Coronary artery (tissue), 2 donors: ENCODE results near the gene CDHR2.

ENCODE experiments used
- DNase-seq: peaks from one replicate; pipeline ENCODE4 v3.0.0-alpha.2; 2017; ENCODE audit warnings: low spot score
- H3K27ac ChIP-seq, 2 donors: fragments of 200-600 bp; sonication (generic); one replicate each; pipeline ENCODE4 v1.5.1; 2016 to 2019
- H3K4me3 ChIP-seq: fragments of 200-600 bp; sonication (generic); 2 replicates; pipeline ENCODE4 v1.5.1; 2016; ENCODE audit warnings: mild to moderate bottlenecking, moderate library complexity
- CTCF ChIP-seq: fragments of 200-600 bp; sonication (generic); IDR thresholded peaks from one replicate; pipeline ENCODE4 v1.5.1; 2019; ENCODE audit warnings: antibody characterized with exemption

The CDHR2 gene

GRCh38 chr5:176513788-176514187 is 35.4 kb upstream of the CDHR2 start:
- no peak for TF ChIP-seq CTCF
- DNase-seq = no peak
- no peak overlapping the region for H3K4me3 ChIP-seq
- H3K27ac ChIP-seq = no peak overlapping the region

GRCh38 chr5:176514244-176514950 is 34.7 kb upstream of the CDHR2 start:
- no peak for DNase-seq
- H3K27ac ChIP-seq = no peak overlapping the region
- TF ChIP-seq CTCF = no peak
- no peak overlapping the region for H3K4me3 ChIP-seq

GRCh38 chr5:176515396-176515795 is 33.7 kb upstream of the CDHR2 start:
- H3K27ac ChIP-seq = no peak overlapping the region
- H3K4me3 ChIP-seq = no peak overlapping the region
- no peak for TF ChIP-seq CTCF
- DNase-seq = no peak

GRCh38 chr5:176517053-176517661 is 32.0 kb upstream of the CDHR2 start:
- no peak for TF ChIP-seq CTCF
- DNase-seq = no peak
- Histone ChIP-seq H3K27ac (no peak overlapping the region), H3K4me3 (no peak overlapping the region)

- TF ChIP-seq CTCF = no peak
- no peak overlapping the region for H3K4me3 ChIP-seq
- no peak overlapping the region for H3K27ac ChIP-seq
- no peak for DNase-seq
Observed at GRCh38 chr5:176519810-176520720, 29.1 kb upstream of the CDHR2 start.

GRCh38 chr5:176521286-176521685 is 27.9 kb upstream of the CDHR2 start:
- TF ChIP-seq CTCF = no peak
- Histone ChIP-seq H3K4me3 (no peak overlapping the region), H3K27ac (no peak overlapping the region)
- DNase-seq = no peak
